ENCODE measurements around the gene CREBRF.

DNA sequence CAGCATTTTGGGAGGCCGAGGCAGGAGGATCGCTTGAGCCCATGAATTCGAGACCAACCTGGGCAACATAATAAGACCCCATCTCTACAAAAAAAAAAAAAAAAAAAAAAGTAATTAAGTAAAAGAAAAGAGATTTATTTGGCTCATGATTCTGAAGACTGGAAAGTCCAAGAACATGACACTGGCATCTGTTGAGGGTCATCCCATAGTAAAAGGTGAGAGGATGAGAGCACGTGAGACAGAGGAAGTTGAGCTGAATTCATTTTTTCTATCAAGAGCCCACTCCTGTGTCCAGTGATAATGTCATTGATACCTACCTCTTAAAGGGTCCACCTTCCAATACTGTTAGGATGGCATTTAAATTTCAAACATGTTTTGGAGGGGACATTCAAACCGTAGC is 19.8 kb downstream of the CREBRF start:
- TF ChIP-seq, protein P1, sequence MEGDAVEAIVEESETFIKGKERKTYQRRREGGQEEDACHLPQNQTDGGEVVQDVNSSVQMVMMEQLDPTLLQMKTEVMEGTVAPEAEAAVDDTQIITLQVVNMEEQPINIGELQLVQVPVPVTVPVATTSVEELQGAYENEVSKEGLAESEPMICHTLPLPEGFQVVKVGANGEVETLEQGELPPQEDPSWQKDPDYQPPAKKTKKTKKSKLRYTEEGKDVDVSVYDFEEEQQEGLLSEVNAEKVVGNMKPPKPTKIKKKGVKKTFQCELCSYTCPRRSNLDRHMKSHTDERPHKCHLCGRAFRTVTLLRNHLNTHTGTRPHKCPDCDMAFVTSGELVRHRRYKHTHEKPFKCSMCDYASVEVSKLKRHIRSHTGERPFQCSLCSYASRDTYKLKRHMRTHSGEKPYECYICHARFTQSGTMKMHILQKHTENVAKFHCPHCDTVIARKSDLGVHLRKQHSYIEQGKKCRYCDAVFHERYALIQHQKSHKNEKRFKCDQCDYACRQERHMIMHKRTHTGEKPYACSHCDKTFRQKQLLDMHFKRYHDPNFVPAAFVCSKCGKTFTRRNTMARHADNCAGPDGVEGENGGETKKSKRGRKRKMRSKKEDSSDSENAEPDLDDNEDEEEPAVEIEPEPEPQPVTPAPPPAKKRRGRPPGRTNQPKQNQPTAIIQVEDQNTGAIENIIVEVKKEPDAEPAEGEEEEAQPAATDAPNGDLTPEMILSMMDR (IDR thresholded peaks at IDR 0.05; ENCODE audit: borderline replicate concordance, extremely low read depth, low read length, poor library complexity, severe bottlenecking): no peak
- no peak for TF ChIP-seq EZH2 (IDR thresholded peaks at IDR 0.05; ENCODE audit: borderline replicate concordance, low read depth, low read length, severe bottlenecking)
